Peyer's patch (tissue), 4 donors: ENCODE measurements around the gene KIRREL3.

Source experiments
- CTCF ChIP-seq, 6 experiments: fragments of 450-650 bp in 4 of 6; fragments of 200-600 bp in 2 of 6; sonication (generic) in 1 of 6; IDR thresholded peaks; one replicate each; pipeline ENCODE4 v1.5.1; 2017 to 2019; ENCODE audit warnings: antibody characterized with exemption in 6 of 6, mild to moderate bottlenecking in 3 of 6, moderate library complexity in 1 of 6
- POLR2A ChIP-seq, 2 donors: fragments of 450-650 bp; IDR thresholded peaks; one replicate each; pipeline ENCODE4 v1.5.1; 2017; ENCODE audit warnings: antibody characterized with exemption in 2 of 2, mild to moderate bottlenecking in 2 of 2, moderate library complexity in 2 of 2

- no peak for TF ChIP-seq CTCF (IDR thresholded peaks at IDR 0.05)
- TF ChIP-seq POLR2A (IDR thresholded peaks at IDR 0.05), result no peak
Observed at GRCh38 chr11:126500981-126501380, 499.6 kb downstream of the KIRREL3 start.
